Spleen (tissue), 11 donors: ENCODE data around the gene LCN2. TPM values are rescaled to one million over a fixed set of nuclear protein-coding genes. Genes with fewer than 3 reads are reported as not detected.

Experiments used
- DNase-seq: peaks from one replicate; pipeline ENCODE4 v3.0.0-alpha.2; 2020
- H3K27ac ChIP-seq, 8 donors: fragments of 200-600 bp; sonication (generic) in 7 of 8; 1 replicate in 4 of 8; 2 replicates in 4 of 8; pipeline versions ENCODE4 v1.5.0 to v1.8.0; 2016 to 2021; ENCODE audit warnings: inconsistent platforms in 4 of 8, mild to moderate bottlenecking in 4 of 8, moderate library complexity in 1 of 8
- H3K27me3 ChIP-seq, 7 donors: fragments of 200-600 bp; sonication (generic) in 6 of 7; replicated peaks in 1 of 7; 1 replicate in 4 of 7; 2 replicates in 3 of 7; pipeline versions ENCODE4 v1.5.0 to v1.8.0; 2016 to 2021; ENCODE audit warnings: inconsistent platforms in 3 of 7, mild to moderate bottlenecking in 1 of 7
- H3K36me3 ChIP-seq, 6 donors: fragments of 200-600 bp; sonication (generic) in 5 of 6; 1 replicate in 4 of 6; 2 replicates in 2 of 6; pipeline versions ENCODE4 v1.5.0 to v1.8.0; 2016 to 2021; ENCODE audit warnings: inconsistent platforms in 2 of 6
- H3K4me1 ChIP-seq, 6 donors: fragments of 200-600 bp; sonication (generic) in 5 of 6; 1 replicate in 3 of 6; 2 replicates in 3 of 6; pipeline versions ENCODE4 v1.5.0 to v1.8.0; 2016 to 2021; ENCODE audit warnings: inconsistent platforms in 3 of 6
- H3K4me3 ChIP-seq, 8 donors: fragments of 200-600 bp; sonication (generic) in 7 of 8; 1 replicate in 4 of 8; 2 replicates in 4 of 8; pipeline versions ENCODE4 v1.5.0 to v1.8.0; 2016 to 2021; ENCODE audit warnings: inconsistent platforms in 4 of 8, mild to moderate bottlenecking in 4 of 8, moderate library complexity in 2 of 8
- H3K9me3 ChIP-seq, 8 donors: fragments of 200-600 bp; sonication (generic) in 7 of 8; 1 replicate in 4 of 8; 2 replicates in 4 of 8; pipeline versions ENCODE4 v1.5.0 to v1.8.0; 2016 to 2021; ENCODE audit warnings: inconsistent platforms in 4 of 8
- CTCF ChIP-seq, 11 experiments: fragments of 200-600 bp in 7 of 11; fragments of 450-650 bp in 4 of 11; sonication (generic) in 4 of 11; IDR thresholded peaks in 8 of 11; conservative IDR thresholded peaks in 3 of 11; 1 replicate in 7 of 11; 2 replicates in 4 of 11; pipeline versions ENCODE4 v1.4.0 to v1.8.0; 2016 to 2021; ENCODE audit warnings: antibody characterized with exemption in 11 of 11, inconsistent platforms in 4 of 11, mild to moderate bottlenecking in 1 of 11
- POLR2A ChIP-seq, 3 donors: fragments of 450-650 bp; IDR thresholded peaks; one replicate each; pipeline ENCODE4 v1.5.1; 2017; ENCODE audit warnings: antibody characterized with exemption in 3 of 3, mild to moderate bottlenecking in 1 of 3
- POLR2AphosphoS5 ChIP-seq, 3 donors: sonication (generic); formaldehyde crosslinking; IDR thresholded peaks; one replicate each; pipeline ENCODE4 v1.5.1; 2017; ENCODE audit warnings: antibody characterized with exemption in 3 of 3
- WGBS, 5 donors: extraction: QIAGEN DNeasy Blood & Tissue Kit in 3 of 5; methylation state at CpG; one replicate each; pipeline versions ENCODE4 v1.1.5 to v1.1.7; 2013 to 2018; 5-methylcytosine and 5-hydroxymethylcytosine counted together
- intact Hi-C: fragments of 100-400 bp; cut with DNase I; formaldehyde crosslinking; loops from one replicate; pipeline ENCODE4 v1.15.0; 2023; ENCODE audit warnings: low total_unique reads
- polyA plus RNA-seq, 3 donors: library from polyadenylated mRNA; stranded (reverse); fragments of 200-250 nt; gene quantifications; one replicate each; pipeline ENCODE4 v1.2.1, GENCODE V29; 2013
- total RNA-seq, 7 donors: library from RNA; depleted of rRNA in 3 of 7; stranded (reverse); fragments of >200 nt in 3 of 7; fragmentation: NEBNext Ultra II Directional in 4 of 7; extraction: Animal tissue kit (Norgen Biotek cat#: 25700) in 4 of 7; gene quantifications; one replicate each; pipeline versions ENCODE4 v1.1.0 to v1.2.1, GENCODE V29; 2016 to 2021
- donor health status: healthy with polysubstance abuse.
- donor health status: DM: no; HTN: no; CAD: no; lungs with moderate emphysema.
- donor health status: DM: no; HTN: no; CAD: no.
- donor health status: Bipolar disorder and iron deficiency.
- donor health status: healthy.
- donor health status: DM: no; HTN: no; CAD: no.
- donor health status: DM: yes; HTN: yes; CAD: no.

Gene LCN2
- total and polyA plus RNA-seq, 10 donors: 7.7 to 218 (median 15.4) TPM

DNA sequence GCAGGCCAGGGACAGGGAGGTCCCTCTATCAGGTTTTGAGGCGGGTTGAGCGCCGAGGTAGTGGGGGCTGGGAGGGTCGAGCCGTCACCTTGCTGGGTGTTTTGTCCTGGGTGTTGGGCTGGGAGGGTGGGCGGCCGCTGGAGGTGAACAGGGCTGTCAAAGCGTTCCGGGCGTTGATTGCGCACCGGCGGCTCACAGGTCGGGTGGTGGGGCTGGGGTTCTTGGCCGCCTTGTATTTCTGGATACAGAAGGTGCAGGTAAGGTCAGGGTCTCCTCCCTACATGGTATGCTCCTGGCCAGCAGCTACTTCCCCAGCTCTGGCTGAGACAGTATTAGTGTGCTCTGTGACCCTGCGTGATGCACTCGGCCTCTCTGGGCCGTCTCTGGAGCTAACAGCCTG, 16.9 kb downstream of the LCN2 start:
- Histone ChIP-seq H3K27ac (no peak overlapping the region), H3K4me3 (no peak overlapping the region), H3K36me3 (peaks cover 3 to 93% (median 69%) of the 10 kb centered on the region in 6 donors), H3K4me1 (peaks cover 2 to 32% (median 13%) of the 10 kb centered on the region in 6 donors), H3K27me3 (no peaks in the 10 kb centered on the region), H3K9me3 (no peaks in the 10 kb centered on the region)
- no peak for TF ChIP-seq CTCF (IDR thresholded peaks at IDR 0.05 in 8 of 11, conservative IDR thresholded peaks at IDR 0.05 in 3 of 11)
- TF ChIP-seq POLR2A (IDR thresholded peaks at IDR 0.05): no peak
- TF ChIP-seq POLR2AphosphoS5 (IDR thresholded peaks at IDR 0.05): no peak
- 93 to 97% (median 96%) methylated on average over 11 to 18 of the region's 18 CpGs for WGBS, 5 donors
- no peak for DNase-seq
- intact Hi-C loops: no loop called here

DNA sequence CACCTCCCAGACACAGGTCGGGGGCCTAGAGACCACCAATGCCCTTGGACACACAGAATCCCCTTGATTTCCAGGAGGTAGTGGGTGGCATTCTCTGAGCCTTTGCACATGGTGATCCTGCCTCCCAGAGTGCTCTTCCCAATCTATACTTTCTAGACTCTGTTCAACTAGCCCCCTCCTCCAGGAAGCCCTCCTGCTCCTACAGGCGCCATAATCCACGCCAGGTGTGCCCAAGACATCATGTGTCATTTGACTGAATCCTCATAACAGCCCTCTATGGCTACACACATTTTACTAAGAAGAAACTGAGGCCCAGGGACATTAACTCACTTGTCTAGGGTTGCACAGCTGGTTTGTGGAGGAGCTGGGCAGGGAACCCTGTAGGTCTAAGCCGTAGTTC, 18.0 kb downstream of the LCN2 start:
- 95 to 100% (median 96%) methylated on average over 4 of the region's 4 CpGs for WGBS, 5 donors
- DNase-seq: no peak
- Histone ChIP-seq H3K4me3 (no peak overlapping the region), H3K36me3 (peaks cover 3 to 99% (median 69%) of the 10 kb centered on the region in 6 donors), H3K9me3 (no peaks in the 10 kb centered on the region), H3K4me1 (peaks cover 0 to 22% (median 4%) of the 10 kb centered on the region in 6 donors), H3K27ac (no peak overlapping the region), H3K27me3 (no peaks in the 10 kb centered on the region)
- intact Hi-C loops: no loop called here
- TF ChIP-seq POLR2AphosphoS5 (IDR thresholded peaks at IDR 0.05) (no peak), POLR2A (IDR thresholded peaks at IDR 0.05) (no peak), CTCF (IDR thresholded peaks at IDR 0.05 in 8 of 11, conservative IDR thresholded peaks at IDR 0.05 in 3 of 11) (no peak)

GRCh38 chr9:128168731-128169308, 19.6 kb downstream of the LCN2 start:
- Histone ChIP-seq H3K36me3 (peaks cover 3 to 97% (median 67%) of the 10 kb centered on the region in 6 donors), H3K27me3 (no peaks in the 10 kb centered on the region), H3K4me1 (peaks cover 0 to 8% (median 0%) of the 10 kb centered on the region in 6 donors), H3K27ac (no peak overlapping the region), H3K4me3 (no peak overlapping the region), H3K9me3 (no peaks in the 10 kb centered on the region)
- 90 to 94% (median 91%) methylated on average over 8 of the region's 8 CpGs for WGBS, 5 donors
- TF ChIP-seq POLR2AphosphoS5 (IDR thresholded peaks at IDR 0.05): no peak
- no peak for TF ChIP-seq POLR2A (IDR thresholded peaks at IDR 0.05)
- no peak for TF ChIP-seq CTCF (IDR thresholded peaks at IDR 0.05 in 8 of 11, conservative IDR thresholded peaks at IDR 0.05 in 3 of 11)
- intact Hi-C loops: no loop called here
- DNase-seq: no peak

- Histone ChIP-seq H3K36me3 (peaks cover 3 to 97% (median 64%) of the 10 kb centered on the region in 6 donors), H3K27ac (no peak overlapping the region), H3K4me1 (peaks cover 0 to under 1% (median 0%) of the 10 kb centered on the region in 6 donors), H3K27me3 (no peaks in the 10 kb centered on the region), H3K9me3 (no peaks in the 10 kb centered on the region), H3K4me3 (no peak overlapping the region)
- TF ChIP-seq POLR2A (IDR thresholded peaks at IDR 0.05) (no peak), POLR2AphosphoS5 (IDR thresholded peaks at IDR 0.05) (no peak), CTCF (IDR thresholded peaks at IDR 0.05 in 8 of 11, conservative IDR thresholded peaks at IDR 0.05 in 3 of 11) (no peak)
- intact Hi-C loops: no loop called here
- WGBS, 5 donors: 91 to 94% (median 92%) methylated on average over 8 of the region's 8 CpGs
- DNase-seq: peak; percentile 46
Measured at GRCh38 chr9:128169492-128169891, 20.2 kb downstream of the LCN2 start.
